Loucy (cell line): Measurements from ENCODE around the gene FAM20C.

Experiments used
- EZH2phosphoT487 ChIP-seq: fragments of 200-600 bp; IDR thresholded peaks from 2 replicates; pipeline ENCODE4 v1.6.1; 2018; ENCODE audit warnings: antibody characterized with exemption, mild to moderate bottlenecking, moderate library complexity, borderline replicate concordance
- TF ChIP-seq, protein P1 (sequence below): fragments of 200-600 bp; sonication (generic); conservative IDR thresholded peaks from 2 replicates; pipeline ENCODE4 v1.5.1; 2014; ENCODE audit warnings: mild to moderate bottlenecking, antibody characterized with exemption, low read length

DNA sequence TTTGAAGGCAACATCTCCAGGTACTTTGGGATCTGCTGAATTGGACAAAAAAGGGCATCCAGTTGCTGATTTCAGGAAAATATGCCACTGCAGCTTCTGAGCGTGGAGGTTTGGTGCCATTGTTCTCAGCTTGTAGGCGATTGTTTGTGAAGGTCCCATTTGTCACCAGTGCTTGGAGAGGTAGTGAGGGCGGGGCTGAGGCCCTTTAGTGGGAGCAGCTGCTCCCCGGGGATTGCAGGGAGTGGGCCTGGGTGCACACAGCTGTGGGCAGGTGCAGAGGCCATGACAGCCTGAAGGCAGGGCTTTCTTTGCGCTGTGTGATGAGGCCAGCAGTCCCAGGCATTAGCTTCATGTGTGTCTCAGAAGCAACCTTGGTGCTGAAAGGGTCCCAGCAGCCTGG, 3.9 kb downstream of the FAM20C start:
- TF ChIP-seq, protein P1, sequence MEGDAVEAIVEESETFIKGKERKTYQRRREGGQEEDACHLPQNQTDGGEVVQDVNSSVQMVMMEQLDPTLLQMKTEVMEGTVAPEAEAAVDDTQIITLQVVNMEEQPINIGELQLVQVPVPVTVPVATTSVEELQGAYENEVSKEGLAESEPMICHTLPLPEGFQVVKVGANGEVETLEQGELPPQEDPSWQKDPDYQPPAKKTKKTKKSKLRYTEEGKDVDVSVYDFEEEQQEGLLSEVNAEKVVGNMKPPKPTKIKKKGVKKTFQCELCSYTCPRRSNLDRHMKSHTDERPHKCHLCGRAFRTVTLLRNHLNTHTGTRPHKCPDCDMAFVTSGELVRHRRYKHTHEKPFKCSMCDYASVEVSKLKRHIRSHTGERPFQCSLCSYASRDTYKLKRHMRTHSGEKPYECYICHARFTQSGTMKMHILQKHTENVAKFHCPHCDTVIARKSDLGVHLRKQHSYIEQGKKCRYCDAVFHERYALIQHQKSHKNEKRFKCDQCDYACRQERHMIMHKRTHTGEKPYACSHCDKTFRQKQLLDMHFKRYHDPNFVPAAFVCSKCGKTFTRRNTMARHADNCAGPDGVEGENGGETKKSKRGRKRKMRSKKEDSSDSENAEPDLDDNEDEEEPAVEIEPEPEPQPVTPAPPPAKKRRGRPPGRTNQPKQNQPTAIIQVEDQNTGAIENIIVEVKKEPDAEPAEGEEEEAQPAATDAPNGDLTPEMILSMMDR = no peak
- no peak for TF ChIP-seq EZH2phosphoT487
